SK-N-SH (cell line): Measurements from ENCODE around the gene PEAK1. TPM values are rescaled to one million over a fixed set of nuclear protein-coding genes. Genes with fewer than 3 reads are reported as not detected.

Source experiments
- CTCF ChIA-PET: fragments of 300-600, 350-600 bp; formaldehyde crosslinking; extraction: SDS; loops from one replicate; lab custom pipeline; 2021; lab: Yijun Ruan, JAX
- POLR2A ChIA-PET: fragments of 350-600 bp; sonication (Branson Sonifier 250); formaldehyde crosslinking; extraction: SDS; loops from one replicate; lab custom pipeline; 2020; ENCODE audit warnings: antibody characterized with exemption, inconsistent platforms; lab: Yijun Ruan, JAX
- DNase-seq: peaks from one replicate; pipeline ENCODE4 v3.0.0; 2012
- H2AFZ ChIP-seq: fragments of 200-600 bp; sonication (generic); 2 replicates; pipeline ENCODE4 v1.8.1; 2016; ENCODE audit warnings: antibody characterized with exemption, mild to moderate bottlenecking, low read depth
- H3F3A ChIP-seq: fragments of 200-600 bp; sonication (generic); replicated peaks from 2 replicates; pipeline ENCODE3; 2016; ENCODE audit warnings: antibody characterized with exemption, mild to moderate bottlenecking; ENCODE audit not compliant: insufficient read depth
- H3K27ac ChIP-seq, 2 experiments: fragments of 200-500 bp in 1 of 2; fragments of 200-600 bp in 1 of 2; sonication (Bioruptor generic) in 1 of 2; sonication (generic), shearing (Covaris generic) in 1 of 2; 2 replicates each; pipeline versions ENCODE4 v1.5.1 to v1.6.1; 2014 to 2016; ENCODE audit warnings: low read depth in 2 of 2, inconsistent platforms in 1 of 2, low read length in 1 of 2, mild to moderate bottlenecking in 1 of 2, mixed read lengths in 1 of 2
- H3K27me3 ChIP-seq: fragments of 200-600 bp; sonication (generic), shearing (Covaris generic); 2 replicates; pipeline ENCODE4 v1.6.1; 2016; ENCODE audit warnings: mixed run types; ENCODE audit not compliant: insufficient read depth
- H3K36me3 ChIP-seq, 2 experiments: fragments of 200-500 bp in 1 of 2; fragments of 200-600 bp in 1 of 2; sonication (Bioruptor generic) in 1 of 2; sonication (generic) in 1 of 2; replicated peaks in 1 of 2; 2 replicates each; pipeline versions ENCODE3 to v1.5.1; 2014 to 2016; ENCODE audit warnings: low read length in 1 of 2, mild to moderate bottlenecking in 1 of 2; ENCODE audit not compliant: insufficient read depth in 2 of 2, control insufficient read depth in 1 of 2
- H3K4me1 ChIP-seq, 2 experiments: fragments of 200-500 bp in 1 of 2; fragments of 200-600 bp in 1 of 2; sonication (Bioruptor generic) in 1 of 2; sonication (generic), shearing (Covaris generic) in 1 of 2; 2 replicates each; pipeline versions ENCODE4 v1.5.1 to v1.6.1; 2014 to 2016; ENCODE audit warnings: low read depth in 1 of 2, low read length in 1 of 2, mixed run types in 1 of 2; ENCODE audit not compliant: insufficient read depth in 2 of 2, control insufficient read depth in 1 of 2
- H3K4me2 ChIP-seq: fragments of 200-600 bp; sonication (generic), shearing (Covaris generic); 2 replicates; pipeline ENCODE4 v1.6.1; 2017; ENCODE audit warnings: mixed run types
- H3K4me3 ChIP-seq, 2 experiments: fragments of 200-500 bp in 1 of 2; fragments of 200-600 bp in 1 of 2; sonication (Bioruptor generic) in 1 of 2; sonication (generic), shearing (Covaris generic) in 1 of 2; 2 replicates each; pipeline versions ENCODE4 v1.5.1 to v1.8.1; 2014 to 2016; ENCODE audit warnings: low read depth in 2 of 2, inconsistent platforms in 1 of 2, low read length in 1 of 2, mild to moderate bottlenecking in 1 of 2, mixed read lengths in 1 of 2, moderate library complexity in 1 of 2
- H3K79me2 ChIP-seq: fragments of 200-600 bp; sonication (generic); 2 replicates; pipeline ENCODE4 v1.8.1; 2017; ENCODE audit warnings: mild to moderate bottlenecking; ENCODE audit not compliant: insufficient read depth
- H3K9ac ChIP-seq: fragments of 200-600 bp; sonication (generic); 2 replicates; pipeline ENCODE4 v1.6.1; 2017; ENCODE audit warnings: mixed run types
- H3K9me2 ChIP-seq: fragments of 200-600 bp; sonication (generic); 2 replicates; pipeline ENCODE4 v1.6.1; 2017; ENCODE audit warnings: mixed run types
- H3K9me3 ChIP-seq: fragments of 200-600 bp; sonication (generic); 2 replicates; pipeline ENCODE4 v1.6.1; 2017; ENCODE audit warnings: mixed run types, mild to moderate bottlenecking, moderate library complexity
- H4K20me1 ChIP-seq: fragments of 200-600 bp; sonication (generic); 2 replicates; pipeline ENCODE4 v1.6.1; 2017; ENCODE audit warnings: mild to moderate bottlenecking, mixed run types; ENCODE audit not compliant: insufficient read depth
- EP300 ChIP-seq, 2 experiments: IDR thresholded peaks; 2 replicates each; pipeline versions ENCODE4 v1.4.0 to v1.6.1; 2012; ENCODE audit warnings: borderline replicate concordance in 1 of 2, low read depth in 1 of 2, low read length in 1 of 2
- EZH2phosphoT487 ChIP-seq: fragments of 200-600 bp; sonication (generic); IDR thresholded peaks from 2 replicates; pipeline ENCODE4 v1.6.1; 2017; ENCODE audit warnings: low read depth, mixed run types, mild to moderate bottlenecking, antibody characterized with exemption, moderate library complexity, borderline replicate concordance
- GABPA ChIP-seq: IDR thresholded peaks from 2 replicates; pipeline ENCODE4 v1.4.0; 2012; ENCODE audit warnings: low read depth, mild to moderate bottlenecking
- JUND ChIP-seq: IDR thresholded peaks from 2 replicates; pipeline ENCODE4 v1.4.0; 2012
- MXI1 ChIP-seq: IDR thresholded peaks from 2 replicates; pipeline ENCODE4 v1.6.1; 2012; ENCODE audit warnings: mild to moderate bottlenecking, low read depth, low read length, improper control_type of control experiment
- RAD21 ChIP-seq: IDR thresholded peaks from 2 replicates; pipeline ENCODE4 v1.6.1; 2012; ENCODE audit warnings: mild to moderate bottlenecking, low read length
- TAF1 ChIP-seq: IDR thresholded peaks from 2 replicates; pipeline ENCODE4 v1.6.1; 2012; ENCODE audit warnings: low read depth, mild to moderate bottlenecking, low read length, moderate library complexity, borderline replicate concordance
- TEAD4 ChIP-seq: IDR thresholded peaks from 2 replicates; pipeline ENCODE4 v1.4.0; 2012; ENCODE audit warnings: mild to moderate bottlenecking, borderline replicate concordance; ENCODE audit not compliant: insufficient read depth
- YY1 ChIP-seq: IDR thresholded peaks from 2 replicates; pipeline ENCODE4 v1.4.0; 2012; ENCODE audit warnings: low read depth, mild to moderate bottlenecking
- WGBS: methylation state at CpG from one replicate; pipeline ENCODE4 v1.1.6; 2017; ENCODE audit warnings: low lambda C conversion rate; 5-methylcytosine and 5-hydroxymethylcytosine counted together
- polyA plus RNA-seq, 3 experiments: library from polyadenylated mRNA; depleted of rRNA; stranded (reverse); fragments of >200 nt; gene quantifications; 2 replicates each; pipeline ENCODE4 v1.2.3, GENCODE V29; 2012
- TF ChIP-seq, protein P1 (sequence below): fragments of 200-600 bp; sonication (generic); IDR thresholded peaks from 2 replicates; pipeline ENCODE4 v1.6.1; 2017; ENCODE audit warnings: antibody characterized with exemption, mild to moderate bottlenecking, moderate library complexity
- TF ChIP-seq, protein P2 (sequence below): IDR thresholded peaks from 2 replicates; pipeline ENCODE4 v1.4.0; 2012; ENCODE audit warnings: low read depth, borderline replicate concordance
- TF ChIP-seq, protein P3 (sequence below): IDR thresholded peaks from 2 replicates; pipeline ENCODE4 v1.4.0; 2012; ENCODE audit warnings: low read depth
- TF ChIP-seq, protein P4 (sequence below): fragments of 150-350 bp; IDR thresholded peaks from 2 replicates; pipeline ENCODE4 v1.6.1; 2016; ENCODE audit warnings: mild to moderate bottlenecking, low read depth, low read length
- TF ChIP-seq, protein P5 (sequence below): IDR thresholded peaks from 2 replicates; pipeline ENCODE4 v1.4.0; 2012; ENCODE audit warnings: low read depth, borderline replicate concordance

PEAK1 gene
- polyA plus RNA-seq, 1 of the 3 experiments (the other 2 are of a cell fraction): 9.0 TPM

DNA sequence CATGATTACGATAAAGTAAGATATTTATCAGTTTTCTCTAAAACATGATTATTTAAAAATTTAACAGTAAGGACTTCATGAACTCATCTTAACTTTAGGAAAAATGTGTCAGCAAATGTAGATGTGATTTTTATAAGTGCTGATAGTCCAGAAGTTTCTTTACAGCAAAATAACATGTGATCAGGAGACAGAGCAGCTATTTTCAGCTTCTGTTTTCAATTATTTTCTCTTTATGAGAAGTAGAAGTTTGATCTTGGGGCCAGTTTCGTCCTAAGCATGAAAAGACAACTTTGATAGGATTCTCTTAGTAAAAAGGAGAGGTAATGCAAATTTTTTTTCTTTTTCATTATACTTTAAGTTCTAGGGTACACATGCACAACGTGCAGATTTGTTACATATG is 252.5 kb downstream of the PEAK1 start (continued):
- TF ChIP-seq, protein P1, sequence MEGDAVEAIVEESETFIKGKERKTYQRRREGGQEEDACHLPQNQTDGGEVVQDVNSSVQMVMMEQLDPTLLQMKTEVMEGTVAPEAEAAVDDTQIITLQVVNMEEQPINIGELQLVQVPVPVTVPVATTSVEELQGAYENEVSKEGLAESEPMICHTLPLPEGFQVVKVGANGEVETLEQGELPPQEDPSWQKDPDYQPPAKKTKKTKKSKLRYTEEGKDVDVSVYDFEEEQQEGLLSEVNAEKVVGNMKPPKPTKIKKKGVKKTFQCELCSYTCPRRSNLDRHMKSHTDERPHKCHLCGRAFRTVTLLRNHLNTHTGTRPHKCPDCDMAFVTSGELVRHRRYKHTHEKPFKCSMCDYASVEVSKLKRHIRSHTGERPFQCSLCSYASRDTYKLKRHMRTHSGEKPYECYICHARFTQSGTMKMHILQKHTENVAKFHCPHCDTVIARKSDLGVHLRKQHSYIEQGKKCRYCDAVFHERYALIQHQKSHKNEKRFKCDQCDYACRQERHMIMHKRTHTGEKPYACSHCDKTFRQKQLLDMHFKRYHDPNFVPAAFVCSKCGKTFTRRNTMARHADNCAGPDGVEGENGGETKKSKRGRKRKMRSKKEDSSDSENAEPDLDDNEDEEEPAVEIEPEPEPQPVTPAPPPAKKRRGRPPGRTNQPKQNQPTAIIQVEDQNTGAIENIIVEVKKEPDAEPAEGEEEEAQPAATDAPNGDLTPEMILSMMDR: no peak
- TF ChIP-seq EP300 (IDR thresholded peaks at IDR 0.05; ENCODE audit: borderline replicate concordance in 1 of 2, low read depth in 1 of 2, low read length in 1 of 2) (no peak), TAF1 (no peak), EZH2phosphoT487 (no peak)
- TF ChIP-seq, protein P2, sequence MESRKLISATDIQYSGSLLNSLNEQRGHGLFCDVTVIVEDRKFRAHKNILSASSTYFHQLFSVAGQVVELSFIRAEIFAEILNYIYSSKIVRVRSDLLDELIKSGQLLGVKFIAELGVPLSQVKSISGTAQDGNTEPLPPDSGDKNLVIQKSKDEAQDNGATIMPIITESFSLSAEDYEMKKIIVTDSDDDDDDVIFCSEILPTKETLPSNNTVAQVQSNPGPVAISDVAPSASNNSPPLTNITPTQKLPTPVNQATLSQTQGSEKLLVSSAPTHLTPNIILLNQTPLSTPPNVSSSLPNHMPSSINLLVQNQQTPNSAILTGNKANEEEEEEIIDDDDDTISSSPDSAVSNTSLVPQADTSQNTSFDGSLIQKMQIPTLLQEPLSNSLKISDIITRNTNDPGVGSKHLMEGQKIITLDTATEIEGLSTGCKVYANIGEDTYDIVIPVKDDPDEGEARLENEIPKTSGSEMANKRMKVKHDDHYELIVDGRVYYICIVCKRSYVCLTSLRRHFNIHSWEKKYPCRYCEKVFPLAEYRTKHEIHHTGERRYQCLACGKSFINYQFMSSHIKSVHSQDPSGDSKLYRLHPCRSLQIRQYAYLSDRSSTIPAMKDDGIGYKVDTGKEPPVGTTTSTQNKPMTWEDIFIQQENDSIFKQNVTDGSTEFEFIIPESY: no peak

DNA sequence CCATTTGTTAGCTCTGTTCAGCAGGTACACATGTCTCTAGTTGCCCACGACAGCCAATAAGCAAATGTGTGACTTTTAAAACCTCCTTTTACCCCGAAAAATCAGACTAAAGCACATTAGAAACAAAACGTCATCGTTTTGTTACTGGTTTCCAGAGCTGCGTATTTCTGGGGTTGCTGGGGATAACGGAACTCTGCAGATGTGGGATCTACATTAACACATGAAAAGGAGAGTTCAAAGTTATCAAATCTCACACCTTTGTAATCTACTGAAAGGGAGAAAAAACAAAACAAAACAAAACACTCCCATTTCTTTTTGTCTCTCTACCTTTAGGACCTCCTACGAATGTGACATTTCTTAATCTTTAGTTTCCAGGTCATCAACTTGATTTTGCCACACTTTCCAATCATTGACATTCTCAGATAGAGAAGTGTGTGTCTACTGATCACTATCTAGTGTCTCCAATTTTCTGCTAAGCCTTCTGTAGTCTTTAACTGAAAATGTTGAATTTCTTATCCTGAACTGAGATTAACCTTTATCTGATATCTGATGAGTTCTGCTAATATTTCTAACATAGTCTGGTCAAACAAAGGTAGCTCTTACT is 256.0 kb downstream of the PEAK1 start:
- Histone ChIP-seq H3K9ac (no peak overlapping the region), H3K4me2 (no peak overlapping the region), H3F3A (no peaks in the 10 kb centered on the region), H3K27ac (no peak overlapping the region), H2AFZ (no peak overlapping the region), H3K36me3 (peaks cover 0 to 10% of the 10 kb centered on the region in 2 experiments), H3K4me1 (peaks cover 0 to 9% of the 10 kb centered on the region in 2 experiments; a peak in 2 of 4 replicates), H4K20me1 (no peaks in the 10 kb centered on the region), H3K27me3 (no peaks in the 10 kb centered on the region), H3K4me3 (no peak overlapping the region), H3K9me2 (no peaks in the 10 kb centered on the region), H3K79me2 (peaks cover 4% of the 10 kb centered on the region; the same call in 1 of the 2 replicates), H3K9me3 (no peaks in the 10 kb centered on the region)
- 96% methylated on average over 7 of the region's 7 CpGs for WGBS
- no peak for DNase-seq
- ChIA-PET CTCF (interaction anchor here (0.7 to 1.5 kb wide), 2 partner anchors 17 to 363 kb away, joined by 3 to 7 read pairs; no protein-coding TSS in a partner anchor), POLR2A (no interaction called here)
- TF ChIP-seq MXI1 (no peak), JUND (no peak), GABPA (no peak), TEAD4 (no peak), EZH2phosphoT487 (no peak), RAD21 (no peak), YY1 (no peak)
- TF ChIP-seq, protein P3, sequence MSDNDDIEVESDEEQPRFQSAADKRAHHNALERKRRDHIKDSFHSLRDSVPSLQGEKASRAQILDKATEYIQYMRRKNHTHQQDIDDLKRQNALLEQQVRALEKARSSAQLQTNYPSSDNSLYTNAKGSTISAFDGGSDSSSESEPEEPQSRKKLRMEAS: no peak
- TF ChIP-seq, protein P4, sequence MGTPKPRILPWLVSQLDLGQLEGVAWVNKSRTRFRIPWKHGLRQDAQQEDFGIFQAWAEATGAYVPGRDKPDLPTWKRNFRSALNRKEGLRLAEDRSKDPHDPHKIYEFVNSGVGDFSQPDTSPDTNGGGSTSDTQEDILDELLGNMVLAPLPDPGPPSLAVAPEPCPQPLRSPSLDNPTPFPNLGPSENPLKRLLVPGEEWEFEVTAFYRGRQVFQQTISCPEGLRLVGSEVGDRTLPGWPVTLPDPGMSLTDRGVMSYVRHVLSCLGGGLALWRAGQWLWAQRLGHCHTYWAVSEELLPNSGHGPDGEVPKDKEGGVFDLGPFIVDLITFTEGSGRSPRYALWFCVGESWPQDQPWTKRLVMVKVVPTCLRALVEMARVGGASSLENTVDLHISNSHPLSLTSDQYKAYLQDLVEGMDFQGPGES: no peak
- TF ChIP-seq, protein P5, sequence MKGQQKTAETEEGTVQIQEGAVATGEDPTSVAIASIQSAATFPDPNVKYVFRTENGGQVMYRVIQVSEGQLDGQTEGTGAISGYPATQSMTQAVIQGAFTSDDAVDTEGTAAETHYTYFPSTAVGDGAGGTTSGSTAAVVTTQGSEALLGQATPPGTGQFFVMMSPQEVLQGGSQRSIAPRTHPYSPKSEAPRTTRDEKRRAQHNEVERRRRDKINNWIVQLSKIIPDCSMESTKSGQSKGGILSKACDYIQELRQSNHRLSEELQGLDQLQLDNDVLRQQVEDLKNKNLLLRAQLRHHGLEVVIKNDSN: no peak
